Measurements from ENCODE around the gene FAM117B.

DNA sequence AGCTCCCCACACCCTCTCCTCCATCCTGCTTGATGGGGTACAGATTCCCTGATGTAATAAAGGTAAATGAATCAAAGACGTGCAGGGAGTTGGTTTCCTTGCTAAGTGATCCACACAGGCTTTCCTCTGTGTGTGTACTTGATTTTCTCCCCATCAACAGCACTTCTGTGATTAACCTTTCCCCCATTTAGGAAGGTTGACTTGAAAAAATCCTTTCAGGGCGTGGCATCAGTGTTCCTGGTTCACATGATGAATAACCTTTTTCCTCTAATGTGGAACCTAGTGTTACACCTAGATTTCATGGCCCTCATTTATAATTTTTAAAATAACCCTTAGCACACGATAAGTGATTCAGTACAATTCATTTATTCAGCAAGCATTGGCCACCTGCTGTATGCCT lies 121.8 kb downstream of the FAM117B start:
- no peak for TF ChIP-seq POLR2A (IDR thresholded peaks at IDR 0.05)
- no peak for TF ChIP-seq CTCF (IDR thresholded peaks at IDR 0.05)
